CD1c-positive myeloid dendritic cell (primary cell): Measurements from ENCODE around the gene NDUFC2.
"Not testable (repeated sequence)": the region's sequence is repeated elsewhere in the genome, so short reads cannot be mapped to it uniquely, and the experiment has no call there.

Experiments
- DNase-seq: peaks from one replicate; pipeline ENCODE4 v3.0.0-alpha.2; 2016; ENCODE audit errors: extremely low spot score

Gene NDUFC2

GRCh38 chr11:78030429-78031325 is 49.0 kb downstream of the NDUFC2 start:
- no peak for DNase-seq

GRCh38 chr11:78028423-78028822 is 51.2 kb downstream of the NDUFC2 start:
- not testable (repeated sequence) for DNase-seq

- DNase-seq: no peak
These were observed 51.9 kb downstream of the NDUFC2 start for GRCh38 chr11:78027759-78028158.

- DNase-seq: no peak
These were observed 54.3 kb downstream of the NDUFC2 start for GRCh38 chr11:78025378-78025777.

GRCh38 chr11:78023426-78023825 is 56.2 kb downstream of the NDUFC2 start:
- no peak for DNase-seq

GRCh38 chr11:78022397-78023396 is 57.0 kb downstream of the NDUFC2 start, which contains the start of gene KCTD14:
Gene KCTD14 (minus strand): TSS chr11:78023276. CDS start chr11:78023249, 27 bp downstream.
- no peak for DNase-seq

- DNase-seq: no peak
These were observed 58.1 kb downstream of the NDUFC2 start for GRCh38 chr11:78021611-78022010.

- no peak for DNase-seq
These were observed 59.4 kb downstream of the NDUFC2 start for GRCh38 chr11:78020246-78020645.

GRCh38 chr11:78019808-78020207 is 59.9 kb downstream of the NDUFC2 start:
- DNase-seq: no peak
